HTR-8/SVneo (cell line): ENCODE measurements around the gene RNF115.
A peak's percentile ranks its signal among the peaks of the same experiment; 100 is the strongest.
"Not testable (repeated sequence)": the region's sequence is repeated elsewhere in the genome, so short reads cannot be mapped to it uniquely, and the experiment has no call there.

ENCODE experiments used
- DNase-seq: peaks from one replicate; pipeline ENCODE4 v3.0.0; 2011; ENCODE audit warnings: low spot score, mixed read lengths; ENCODE audit not compliant: insufficient read length
- FAIRE-seq: peaks from 2 replicates; lab custom pipeline; 2011; peaks lifted over from hg19 to GRCh38; lab: Jason Lieb, UNC

Gene RNF115

GRCh38 chr1:145747398-145748247, 76.3 kb downstream of the RNF115 start:
- FAIRE-seq (no peak), DNase-seq (no peak)

- FAIRE-seq: no peak
These were observed 83.6 kb downstream of the RNF115 start for GRCh38 chr1:145740269-145740668.

DNA sequence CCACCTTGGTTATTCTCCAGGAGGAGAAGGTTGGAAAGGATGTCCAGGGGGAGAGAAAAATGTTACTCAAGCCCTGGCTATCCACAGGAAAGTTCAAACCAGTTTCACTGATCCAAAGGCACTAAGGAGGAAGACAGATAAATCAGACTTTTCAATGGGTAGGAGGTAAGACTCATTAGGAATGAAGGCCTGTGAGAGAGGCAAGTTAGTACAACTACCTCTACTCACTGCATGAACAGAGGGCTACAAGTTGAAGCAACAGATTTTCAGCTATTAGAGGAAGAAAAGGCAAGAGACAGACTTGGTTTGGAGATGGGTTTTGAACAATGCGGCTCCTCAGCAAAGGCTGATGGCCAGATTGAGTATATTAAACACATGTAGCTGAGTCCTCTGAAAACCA, 87.7 kb downstream of the RNF115 start:
- no peak for DNase-seq
- FAIRE-seq: no peak

More at GRCh38 chr1:145740269-145740668, 83.6 kb downstream of the RNF115 start:
- DNase-seq: no peak

DNA sequence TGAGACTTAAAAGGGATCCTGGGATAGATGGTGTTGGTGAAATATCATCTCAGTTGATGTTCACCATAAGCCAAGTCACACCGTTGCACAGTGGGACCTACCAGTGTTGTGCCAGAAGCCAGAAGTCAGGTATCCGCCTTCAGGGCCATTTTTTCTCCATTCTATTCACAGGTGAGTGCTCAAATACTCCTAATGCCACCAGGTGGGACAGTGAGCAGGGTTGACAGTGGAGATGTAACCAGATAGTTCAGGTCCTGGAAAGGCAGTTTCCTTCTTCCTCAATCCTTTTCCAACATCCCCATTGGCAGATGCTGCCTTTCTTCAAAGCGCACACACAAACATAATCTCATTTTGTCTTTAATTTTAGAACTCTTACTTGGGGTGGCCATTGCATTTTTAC, 93.0 kb downstream of the RNF115 start:
- FAIRE-seq: no peak
- no peak for DNase-seq

DNA sequence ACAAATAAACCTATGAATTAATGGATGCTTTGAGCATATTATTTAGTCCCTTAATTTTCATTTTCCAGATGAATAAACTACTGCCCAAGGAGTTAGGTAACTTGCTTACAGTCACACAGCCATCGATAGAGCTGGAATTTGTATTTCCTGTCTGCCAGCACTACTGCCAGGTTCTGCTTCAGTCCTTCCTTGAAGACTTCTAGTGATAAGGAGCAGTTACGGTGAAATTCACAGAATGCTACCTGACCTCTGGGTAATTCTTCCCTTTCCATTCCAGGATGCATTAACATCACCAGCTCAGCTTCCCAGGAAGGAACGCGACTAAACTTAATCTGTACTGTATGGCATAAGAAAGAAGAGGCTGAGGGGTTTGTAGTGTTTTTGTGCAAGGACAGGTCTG, 93.4 kb downstream of the RNF115 start:
- FAIRE-seq: no peak
- no peak for DNase-seq

- no peak for DNase-seq
- FAIRE-seq: no peak
These were observed 94.0 kb downstream of the RNF115 start for GRCh38 chr1:145729666-145730436.

DNA sequence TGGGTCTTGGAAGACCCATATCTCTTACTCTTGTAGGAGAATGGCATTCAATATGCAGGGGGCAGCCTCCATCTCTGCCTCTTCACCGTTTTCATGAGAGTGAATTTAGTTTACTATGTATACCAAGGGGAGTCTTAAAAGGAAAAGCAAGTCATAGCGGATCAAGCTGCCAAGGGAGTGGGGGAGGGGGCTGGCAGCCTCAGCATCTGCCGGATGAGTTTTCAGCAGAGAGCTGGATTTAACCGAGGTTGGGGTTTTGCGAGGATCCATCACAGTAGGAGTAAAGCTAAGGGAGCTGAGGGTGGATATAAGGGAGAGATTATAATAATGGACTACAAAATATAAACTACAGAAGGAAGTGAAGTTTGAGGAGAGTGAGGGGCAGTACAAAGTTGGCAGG, 94.7 kb downstream of the RNF115 start:
- DNase-seq (no peak), FAIRE-seq (no peak)

DNA sequence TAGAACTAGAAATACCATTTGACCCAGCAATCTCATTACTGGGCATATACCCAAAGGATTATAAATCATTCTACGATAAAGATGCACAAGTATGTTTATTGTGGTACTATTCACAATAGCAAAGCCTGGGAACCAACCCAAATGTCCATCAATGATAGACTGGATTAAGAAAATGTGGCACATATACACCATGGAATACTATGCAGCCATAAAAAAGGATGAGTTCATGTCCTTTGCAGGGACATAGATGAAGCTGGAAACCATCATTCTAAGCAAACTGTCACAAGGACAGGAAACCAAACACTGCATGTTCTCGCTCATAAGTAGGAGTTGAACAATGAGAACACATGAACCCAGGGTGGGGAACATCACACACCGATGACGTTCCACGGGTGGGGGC, 97.7 kb downstream of the RNF115 start:
- not testable (repeated sequence) for FAIRE-seq, DNase-seq

- peak; percentile 55 for FAIRE-seq
- peak; percentile 81 for DNase-seq
These were observed 102.8 kb downstream of the RNF115 start for GRCh38 chr1:145720878-145721671.

DNA sequence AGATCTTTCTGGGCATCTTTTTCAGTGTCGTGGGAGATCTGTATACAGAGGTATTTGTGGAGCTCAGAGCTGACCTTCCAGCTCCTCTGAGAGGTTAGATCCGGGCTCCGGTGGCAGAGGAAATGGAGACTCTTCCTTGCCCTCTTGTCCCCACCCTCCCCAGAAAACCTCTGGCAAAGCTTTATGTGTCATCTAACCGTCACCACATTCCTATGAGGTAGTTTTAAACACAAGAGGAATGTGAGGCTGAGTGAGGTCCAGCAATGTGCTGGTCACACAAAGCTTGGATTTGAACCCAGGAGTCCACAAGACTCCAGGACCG, 103.4 kb downstream of the RNF115 start:
- FAIRE-seq: no peak
- peak; percentile 56 for DNase-seq

GRCh38 chr1:145719230-145720079, 104.4 kb downstream of the RNF115 start, which contains the start of gene CD160:
TSS of gene CD160 (plus strand) at chr1:145719499. CDS start at chr1:145728328, 8,829 bp downstream.
- no peak for FAIRE-seq

GRCh38 chr1:145718465-145718864, 105.4 kb downstream of the RNF115 start:
- not testable (repeated sequence) for FAIRE-seq, DNase-seq

More at GRCh38 chr1:145719230-145720079, 104.4 kb downstream of the RNF115 start, which contains the start of gene CD160:
- no peak for DNase-seq

DNA sequence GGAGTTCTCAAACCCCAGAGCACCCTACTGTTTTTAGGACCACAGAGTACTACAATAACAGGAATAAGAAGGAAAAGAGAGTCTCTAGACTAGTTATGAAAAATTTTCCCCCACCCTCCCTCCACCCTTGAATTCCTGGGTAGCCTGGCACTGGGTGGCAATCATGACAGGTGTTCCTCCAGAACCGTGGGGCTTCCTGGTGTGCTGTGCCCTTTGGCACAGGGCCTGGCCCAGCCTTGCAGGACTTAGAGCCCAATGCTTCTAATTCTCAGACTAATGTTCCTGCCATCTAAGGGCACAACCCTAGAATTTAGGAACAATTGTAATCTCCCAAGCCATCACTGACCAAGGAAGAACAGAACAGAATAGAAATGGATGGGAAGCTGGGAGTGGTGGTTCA, 106.1 kb downstream of the RNF115 start:
- no peak for FAIRE-seq
- no peak for DNase-seq

- FAIRE-seq (no peak), DNase-seq (no peak)
These were observed 107.1 kb downstream of the RNF115 start for GRCh38 chr1:145716641-145717345.

DNA sequence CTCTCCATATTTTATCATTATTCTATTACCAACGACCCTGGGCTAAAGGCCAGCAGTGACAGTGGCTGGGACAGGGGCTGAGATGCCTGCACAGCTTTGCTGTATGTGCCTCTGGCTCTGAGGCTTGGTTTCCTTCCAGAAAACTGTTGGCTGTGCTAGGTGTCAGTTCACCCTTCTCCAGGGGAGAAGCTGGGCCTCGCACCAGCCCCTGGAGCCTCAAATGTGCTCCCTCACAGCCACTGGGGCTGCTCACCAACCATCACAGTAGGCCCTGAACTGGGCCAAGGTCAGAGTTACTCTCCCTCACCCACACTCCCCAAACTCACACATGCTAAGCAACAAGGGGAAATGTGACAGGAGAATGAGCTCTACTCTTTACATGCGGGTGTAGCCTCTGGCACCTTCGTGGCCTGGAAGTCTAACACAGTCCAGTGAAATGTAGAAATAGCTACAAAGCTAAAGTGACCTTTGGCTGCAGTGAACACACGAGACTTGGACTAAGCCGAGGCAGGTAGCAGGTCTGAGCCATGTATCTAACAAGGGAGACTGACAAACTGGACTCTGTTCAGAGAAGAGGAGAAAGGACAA, 109.3 kb downstream of the RNF115 start:
- no peak for FAIRE-seq

GRCh38 chr1:145711213-145711651, 112.7 kb downstream of the RNF115 start:
- DNase-seq: no peak
- FAIRE-seq: no peak

More for the DNA sequence above, 109.3 kb downstream of the RNF115 start:
- no peak for DNase-seq

- FAIRE-seq (no peak), DNase-seq (no peak)
These were observed 113.4 kb downstream of the RNF115 start for GRCh38 chr1:145710291-145711027.

DNA sequence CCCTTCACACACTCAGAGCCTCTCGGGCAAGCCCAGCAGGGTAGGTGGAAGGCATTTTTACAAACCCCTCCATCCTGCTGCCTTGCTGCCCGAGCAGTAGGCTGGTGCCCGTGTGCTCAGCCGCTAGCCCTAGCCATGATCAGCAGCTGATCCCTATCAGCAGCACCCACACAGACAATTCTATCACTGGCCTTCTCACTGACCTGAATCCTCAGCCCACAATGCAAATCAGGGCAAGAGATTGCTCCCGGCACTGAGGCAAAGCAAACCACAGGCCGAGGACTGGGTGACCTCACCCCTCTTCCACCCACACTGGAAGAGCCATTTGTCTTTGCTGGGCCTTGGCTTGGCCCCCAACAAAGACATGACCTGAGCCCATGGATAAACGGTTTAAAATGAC, 115.8 kb downstream of the RNF115 start:
- FAIRE-seq: no peak

More for the DNA sequence above, 115.8 kb downstream of the RNF115 start:
- DNase-seq: no peak
